Loucy (cell line): ENCODE measurements around the gene RASGRP1.

Experiments
- H2AFZ ChIP-seq: fragments of 200-600 bp; sonication (generic); 2 replicates; pipeline ENCODE4 v1.6.0; 2016; ENCODE audit warnings: antibody characterized with exemption, mild to moderate bottlenecking, low read length, moderate library complexity
- H3F3A ChIP-seq: fragments of 200-600 bp; 2 replicates; pipeline ENCODE4 v1.6.0; 2016; ENCODE audit warnings: antibody characterized with exemption, low read depth, mild to moderate bottlenecking
- H3K27me3 ChIP-seq: fragments of 200-600 bp; sonication (generic); 2 replicates; pipeline ENCODE4 v1.6.1; 2014; ENCODE audit warnings: low read length, mild to moderate bottlenecking; ENCODE audit not compliant: insufficient read depth, poor library complexity, severe bottlenecking
- H3K36me3 ChIP-seq: fragments of 200-600 bp; sonication (generic); 2 replicates; pipeline ENCODE4 v1.6.1; 2016; ENCODE audit warnings: low read length; ENCODE audit not compliant: insufficient read depth
- H3K4me1 ChIP-seq: fragments of 200-600 bp; sonication (generic); 2 replicates; pipeline ENCODE4 v1.5.1; 2014; ENCODE audit warnings: low read length, mild to moderate bottlenecking; ENCODE audit not compliant: insufficient read depth, poor library complexity, severe bottlenecking
- H3K4me2 ChIP-seq: fragments of 200-600 bp; sonication (generic); 2 replicates; pipeline ENCODE4 v1.6.0; 2014; ENCODE audit warnings: antibody characterized with exemption, low read length, low read depth, mild to moderate bottlenecking; ENCODE audit not compliant: poor library complexity, severe bottlenecking
- H3K4me3 ChIP-seq: fragments of 200-600 bp; sonication (generic); 2 replicates; pipeline ENCODE4 v1.5.1; 2014; ENCODE audit warnings: low read length, mild to moderate bottlenecking, mixed read lengths; ENCODE audit not compliant: poor library complexity, severe bottlenecking
- H3K79me2 ChIP-seq: fragments of 200-600 bp; sonication (generic); 2 replicates; pipeline ENCODE4 v1.6.1; 2014; ENCODE audit warnings: low read length; ENCODE audit not compliant: insufficient read depth
- H3K9ac ChIP-seq: fragments of 200-600 bp; sonication (generic); 2 replicates; pipeline ENCODE4 v1.6.0; 2014; ENCODE audit warnings: mild to moderate bottlenecking, low read depth, low read length, moderate library complexity; ENCODE audit not compliant: poor library complexity, severe bottlenecking
- H3K9me2 ChIP-seq: fragments of 200-600 bp; sonication (generic); replicated peaks from 2 replicates; pipeline ENCODE4 v1.6.1; 2016; ENCODE audit warnings: low read depth, low read length, mixed read lengths
- H3K9me3 ChIP-seq: fragments of 200-600 bp; sonication (generic); 2 replicates; pipeline ENCODE4 v1.6.1; 2014; ENCODE audit warnings: mild to moderate bottlenecking, antibody characterized with exemption, low read length, low read depth; ENCODE audit not compliant: insufficient read depth
- H4K20me1 ChIP-seq: fragments of 200-600 bp; sonication (generic); 2 replicates; pipeline ENCODE4 v1.6.0; 2014; ENCODE audit warnings: antibody characterized with exemption, low read length, mild to moderate bottlenecking; ENCODE audit not compliant: insufficient read depth, poor library complexity, severe bottlenecking
- EZH2phosphoT487 ChIP-seq: fragments of 200-600 bp; IDR thresholded peaks from 2 replicates; pipeline ENCODE4 v1.6.1; 2018; ENCODE audit warnings: antibody characterized with exemption, mild to moderate bottlenecking, moderate library complexity, borderline replicate concordance
- TF ChIP-seq, protein P1 (sequence below): fragments of 200-600 bp; sonication (generic); conservative IDR thresholded peaks from 2 replicates; pipeline ENCODE4 v1.5.1; 2014; ENCODE audit warnings: mild to moderate bottlenecking, antibody characterized with exemption, low read length

The RASGRP1 gene

DNA sequence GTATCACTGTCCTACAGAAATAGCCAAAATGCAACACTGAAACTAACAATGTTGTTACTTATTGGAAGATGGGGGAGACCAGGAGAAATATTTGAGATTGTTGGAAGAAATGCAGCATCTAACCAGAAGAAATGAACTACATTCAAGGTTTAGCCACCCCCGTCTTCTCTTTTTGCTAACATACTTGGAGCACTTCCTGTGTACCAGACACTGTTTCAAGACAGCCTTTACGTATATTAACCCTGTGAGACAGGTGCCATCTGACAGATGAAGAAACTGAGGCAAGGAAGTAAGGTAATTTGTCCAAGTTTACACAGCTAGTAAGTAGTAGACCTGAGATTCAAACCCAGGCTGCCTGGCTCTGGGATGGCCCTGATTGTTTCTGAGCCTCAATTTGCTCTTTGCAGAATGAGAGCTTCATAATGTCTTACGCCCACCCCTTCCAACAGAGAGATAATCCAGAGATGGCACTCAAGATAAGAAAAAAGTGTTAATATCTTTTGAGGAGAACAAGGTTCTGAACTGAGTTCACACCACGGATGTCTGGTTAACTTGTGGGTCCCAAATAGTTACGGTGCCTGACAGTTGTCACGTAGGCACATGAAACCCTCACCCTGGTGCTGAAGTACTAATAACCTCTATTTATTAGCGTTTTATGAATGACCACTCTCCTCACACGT is 26.1 kb downstream of the RASGRP1 start:
- H3K4me1 ChIP-seq: peaks cover 7% of the 10 kb centered on the region
- H2AFZ ChIP-seq: no peak overlapping the region
- H3K79me2 ChIP-seq: peaks cover 22% of the 10 kb centered on the region; the same call in 1 of the 2 replicates
- TF ChIP-seq, protein P1, sequence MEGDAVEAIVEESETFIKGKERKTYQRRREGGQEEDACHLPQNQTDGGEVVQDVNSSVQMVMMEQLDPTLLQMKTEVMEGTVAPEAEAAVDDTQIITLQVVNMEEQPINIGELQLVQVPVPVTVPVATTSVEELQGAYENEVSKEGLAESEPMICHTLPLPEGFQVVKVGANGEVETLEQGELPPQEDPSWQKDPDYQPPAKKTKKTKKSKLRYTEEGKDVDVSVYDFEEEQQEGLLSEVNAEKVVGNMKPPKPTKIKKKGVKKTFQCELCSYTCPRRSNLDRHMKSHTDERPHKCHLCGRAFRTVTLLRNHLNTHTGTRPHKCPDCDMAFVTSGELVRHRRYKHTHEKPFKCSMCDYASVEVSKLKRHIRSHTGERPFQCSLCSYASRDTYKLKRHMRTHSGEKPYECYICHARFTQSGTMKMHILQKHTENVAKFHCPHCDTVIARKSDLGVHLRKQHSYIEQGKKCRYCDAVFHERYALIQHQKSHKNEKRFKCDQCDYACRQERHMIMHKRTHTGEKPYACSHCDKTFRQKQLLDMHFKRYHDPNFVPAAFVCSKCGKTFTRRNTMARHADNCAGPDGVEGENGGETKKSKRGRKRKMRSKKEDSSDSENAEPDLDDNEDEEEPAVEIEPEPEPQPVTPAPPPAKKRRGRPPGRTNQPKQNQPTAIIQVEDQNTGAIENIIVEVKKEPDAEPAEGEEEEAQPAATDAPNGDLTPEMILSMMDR: no peak
- no peak for TF ChIP-seq EZH2phosphoT487
- no peaks in the 10 kb centered on the region for H3F3A ChIP-seq
- no peaks in the 10 kb centered on the region for H3K9me3 ChIP-seq
- H3K4me3 ChIP-seq: no peak overlapping the region
- H3K4me2 ChIP-seq: no peak overlapping the region
- H3K9me2 ChIP-seq: no peaks in the 10 kb centered on the region
- no peaks in the 10 kb centered on the region for H4K20me1 ChIP-seq
- no peaks in the 10 kb centered on the region for H3K27me3 ChIP-seq
- H3K9ac ChIP-seq: no peak overlapping the region
- peaks cover 10% of the 10 kb centered on the region; the same call in 1 of the 2 replicates for H3K36me3 ChIP-seq

DNA sequence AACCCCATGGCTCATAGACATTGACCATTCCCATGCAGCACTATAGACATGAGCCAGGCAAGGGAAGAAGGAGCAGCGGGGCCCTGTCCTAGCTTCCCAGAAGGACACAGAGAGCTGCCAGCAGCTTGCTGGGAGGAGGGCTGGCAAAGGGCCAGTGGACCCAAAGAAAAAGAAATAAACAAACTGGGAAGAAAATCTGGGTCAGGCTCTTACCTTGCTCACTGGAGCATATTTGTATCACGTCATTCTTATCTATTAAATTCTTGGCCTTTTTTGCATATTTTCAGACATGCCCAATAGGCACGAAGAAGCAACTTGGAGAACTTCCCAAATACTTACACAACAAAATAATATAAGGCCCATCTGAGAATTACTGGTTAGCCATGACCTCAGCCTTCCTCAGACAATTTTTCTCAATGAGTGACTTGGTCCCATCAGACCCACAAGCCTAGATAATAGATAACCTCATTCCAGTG is 28.4 kb downstream of the RASGRP1 start:
- H3K9ac ChIP-seq: no peak overlapping the region
- no peaks in the 10 kb centered on the region for H3F3A ChIP-seq
- H2AFZ ChIP-seq: no peak overlapping the region
- H3K9me2 ChIP-seq: no peaks in the 10 kb centered on the region
- H3K4me3 ChIP-seq: no peak overlapping the region
- H3K4me2 ChIP-seq: no peak overlapping the region
- peaks cover 12% of the 10 kb centered on the region; the same call in 1 of the 2 replicates for H3K36me3 ChIP-seq
- H4K20me1 ChIP-seq: no peaks in the 10 kb centered on the region
- H3K4me1 ChIP-seq: peaks cover 7% of the 10 kb centered on the region
- H3K79me2 ChIP-seq: peaks cover 11% of the 10 kb centered on the region; the same call in 1 of the 2 replicates
- H3K27me3 ChIP-seq: no peaks in the 10 kb centered on the region
- H3K9me3 ChIP-seq: no peaks in the 10 kb centered on the region
- TF ChIP-seq EZH2phosphoT487: no peak
- TF ChIP-seq, protein P1: no peak

DNA sequence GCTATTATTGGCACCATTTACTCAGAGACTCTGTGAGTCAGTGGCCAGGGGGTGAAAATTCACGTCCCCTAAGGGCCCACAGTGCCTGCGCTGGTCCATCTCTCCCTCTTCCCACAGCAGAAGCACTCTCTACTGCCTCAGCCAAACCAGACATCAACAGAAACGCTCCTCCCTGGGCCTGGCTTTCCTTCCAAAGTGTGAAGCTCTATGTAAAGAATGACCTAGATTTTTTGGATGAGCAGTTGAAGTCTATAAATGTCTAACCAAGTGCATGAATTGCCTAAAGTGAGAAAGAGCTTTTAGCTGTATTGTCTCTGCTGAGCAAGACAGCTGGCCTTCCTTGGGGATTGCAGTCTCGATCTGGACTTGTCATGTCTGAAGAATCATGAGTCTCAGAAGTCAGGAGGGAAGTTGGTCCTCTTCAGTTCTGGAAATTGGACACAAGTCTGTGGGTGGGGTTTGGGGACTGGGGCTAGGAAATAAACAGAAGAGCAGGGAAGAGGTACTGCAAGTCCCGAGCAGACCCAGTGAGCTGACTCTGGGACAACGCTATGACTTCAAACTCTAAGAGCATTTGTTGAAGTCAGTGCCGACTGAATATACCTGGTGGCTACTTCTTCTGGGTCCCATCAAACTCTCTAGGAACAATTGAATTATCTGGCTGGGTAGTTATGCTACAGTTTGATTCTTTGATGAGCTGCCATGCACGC is 29.0 kb downstream of the RASGRP1 start:
- no peaks in the 10 kb centered on the region for H3F3A ChIP-seq
- no peak overlapping the region for H3K4me2 ChIP-seq
- no peaks in the 10 kb centered on the region for H4K20me1 ChIP-seq
- no peaks in the 10 kb centered on the region for H3K27me3 ChIP-seq
- TF ChIP-seq, protein P1: no peak
- no peak for TF ChIP-seq EZH2phosphoT487
- H3K36me3 ChIP-seq: peaks cover 12% of the 10 kb centered on the region; the same call in 1 of the 2 replicates
- no peaks in the 10 kb centered on the region for H3K9me2 ChIP-seq
- peaks cover 7% of the 10 kb centered on the region for H3K4me1 ChIP-seq
- peaks cover 7% of the 10 kb centered on the region; the same call in 1 of the 2 replicates for H3K79me2 ChIP-seq
- H3K9ac ChIP-seq: no peak overlapping the region
- H3K4me3 ChIP-seq: no peak overlapping the region
- H2AFZ ChIP-seq: no peak overlapping the region
- no peaks in the 10 kb centered on the region for H3K9me3 ChIP-seq
